NAMALWA (cell line): ENCODE data around the gene WDR91.

ENCODE experiments used
- DNase-seq: peaks from one replicate; pipeline ENCODE4 v3.0.0-alpha.2; 2015; ENCODE audit warnings: low spot score

Gene WDR91

GRCh38 chr7:135160098-135160857, 51.0 kb downstream of the WDR91 start:
- DNase-seq = peak; percentile 51

DNA sequence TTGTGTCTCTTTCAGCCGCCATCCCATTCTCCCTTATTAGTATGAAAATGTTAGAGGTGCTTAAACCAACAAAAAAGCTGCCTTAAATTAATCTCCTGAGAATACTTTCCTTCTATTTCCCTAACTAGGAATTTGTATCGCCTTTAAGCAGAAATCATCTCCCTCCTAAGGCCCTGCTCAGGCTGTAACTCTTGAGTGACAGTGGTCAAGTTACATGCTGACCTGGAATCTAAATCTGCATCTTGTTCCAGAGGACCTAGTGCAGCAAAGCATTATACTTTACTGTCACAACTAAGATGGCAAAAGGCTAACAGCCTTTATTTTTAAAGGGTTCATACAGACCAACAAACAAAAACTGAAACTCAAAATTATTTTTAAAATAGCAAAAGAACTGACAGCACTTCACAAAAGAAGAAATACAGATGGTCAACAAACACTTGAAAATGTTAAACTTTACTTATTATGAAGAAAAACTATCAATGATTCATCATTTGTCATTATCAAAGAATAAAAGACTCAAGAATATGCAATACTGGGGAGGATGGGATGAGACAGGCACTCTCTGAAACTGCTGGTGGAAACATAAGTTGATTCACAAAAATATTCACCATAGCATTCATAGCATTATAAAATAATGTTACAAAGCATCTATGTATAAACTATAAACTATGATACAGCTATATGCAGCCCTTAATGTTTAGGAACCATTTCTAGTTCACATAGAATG, 51.8 kb downstream of the WDR91 start:
- DNase-seq = no peak

DNA sequence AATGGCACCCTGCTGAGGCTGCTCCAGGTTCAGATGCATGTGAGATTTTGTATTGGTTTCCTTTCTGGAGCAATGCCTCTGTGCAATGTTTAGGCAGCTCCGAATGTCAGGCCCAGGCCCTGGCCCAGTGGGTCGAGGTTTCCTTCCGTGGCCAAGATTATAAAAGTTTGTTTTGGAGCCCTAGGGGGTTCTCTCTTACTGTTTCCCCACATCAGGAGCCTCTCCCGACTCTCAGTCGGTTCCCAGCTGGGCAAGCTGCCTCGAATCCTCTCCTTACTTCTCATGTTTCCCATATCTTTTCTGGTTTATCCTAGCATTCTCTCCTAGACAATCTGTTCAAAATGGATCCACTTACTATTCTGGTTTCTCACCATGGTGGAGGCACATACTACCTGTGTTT, 52.5 kb downstream of the WDR91 start:
- no peak for DNase-seq

DNA sequence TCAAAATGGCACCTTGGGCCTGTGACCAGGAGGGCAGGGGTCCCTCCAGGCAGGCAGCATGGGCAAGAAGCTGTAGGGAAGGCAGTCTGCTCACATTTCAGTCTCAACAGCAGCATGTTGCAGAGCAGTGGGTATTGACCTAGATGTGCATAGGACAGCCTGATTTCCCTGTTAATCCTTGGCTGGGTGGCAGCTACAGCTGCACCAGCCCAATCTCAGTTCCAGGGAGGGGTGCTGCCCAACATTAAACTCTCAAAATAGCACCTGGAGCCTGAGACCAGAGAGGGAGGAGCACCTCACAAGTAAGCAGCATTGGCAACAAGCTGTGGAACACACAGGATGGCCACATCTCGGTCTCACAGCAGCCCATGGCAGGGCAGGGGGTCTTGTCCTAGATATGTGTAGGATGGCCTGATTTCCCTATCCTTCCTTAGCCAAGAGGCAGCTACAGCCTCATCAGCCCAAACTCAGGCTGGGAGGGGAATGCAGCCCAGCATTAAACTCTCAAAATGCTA, 53.1 kb downstream of the WDR91 start:
- DNase-seq = no peak

GRCh38 chr7:135156290-135156689, 55.0 kb downstream of the WDR91 start:
- DNase-seq = no peak

- no peak for DNase-seq
Observed at GRCh38 chr7:135154734-135155133, 56.6 kb downstream of the WDR91 start.

DNA sequence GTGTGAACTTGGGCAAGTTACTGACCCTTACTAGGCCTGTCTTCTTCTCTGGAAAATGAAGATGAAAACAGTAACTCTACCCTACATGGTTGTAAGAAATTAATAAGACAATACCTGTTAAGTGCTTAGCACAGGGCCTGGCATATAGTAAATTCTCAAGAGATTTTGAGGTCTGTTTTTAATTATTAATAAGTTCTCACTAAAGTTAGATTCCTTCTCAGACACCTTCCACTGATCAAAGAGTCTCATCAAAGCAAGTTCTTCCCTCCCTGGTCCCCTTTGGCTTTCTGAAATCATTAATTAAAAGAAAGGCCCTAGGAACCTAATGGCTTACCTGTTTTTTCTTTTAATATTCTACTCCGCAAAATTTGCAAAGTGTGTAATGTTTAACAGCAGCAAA, 58.9 kb downstream of the WDR91 start:
- no peak for DNase-seq

DNA sequence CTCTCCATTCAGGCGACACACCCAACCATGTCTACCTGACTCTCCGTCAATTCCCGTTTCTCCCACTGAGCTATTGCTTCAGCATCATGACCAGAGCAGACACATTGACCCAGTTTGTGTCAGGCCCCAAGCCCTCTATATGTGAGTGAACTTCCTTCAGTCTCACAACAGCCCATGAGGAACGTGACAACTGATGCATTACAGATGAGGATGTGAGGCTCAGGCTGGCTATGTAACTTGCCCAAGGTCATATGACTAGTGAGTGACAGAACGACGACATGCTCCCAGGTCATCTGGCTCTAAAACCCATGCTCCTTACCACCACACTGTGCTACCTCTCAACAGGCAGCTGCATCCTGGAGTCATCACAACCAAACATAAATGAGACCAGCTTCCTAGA, 59.8 kb downstream of the WDR91 start:
- DNase-seq = peak; percentile 40

DNA sequence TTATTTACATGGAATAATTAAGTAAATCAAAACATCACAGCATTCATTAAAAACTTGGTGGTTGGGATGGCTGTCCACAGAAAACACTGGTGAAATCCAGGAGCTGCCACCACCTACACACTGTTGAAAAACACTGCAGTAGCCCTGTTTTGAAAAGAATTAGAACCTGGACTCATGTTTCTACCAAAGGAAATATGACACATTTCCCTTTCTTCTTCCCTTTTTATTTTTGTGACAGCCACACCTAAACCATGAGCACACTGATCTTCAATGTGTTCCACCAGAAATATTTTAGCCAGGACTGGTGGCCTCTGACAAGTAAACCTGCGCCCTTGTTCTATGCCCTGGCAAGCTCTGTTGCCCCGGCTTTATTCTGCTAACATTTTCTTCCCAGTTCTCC, 60.2 kb downstream of the WDR91 start:
- DNase-seq = no peak

GRCh38 chr7:135150072-135150782, 61.1 kb downstream of the WDR91 start:
- no peak for DNase-seq

DNA sequence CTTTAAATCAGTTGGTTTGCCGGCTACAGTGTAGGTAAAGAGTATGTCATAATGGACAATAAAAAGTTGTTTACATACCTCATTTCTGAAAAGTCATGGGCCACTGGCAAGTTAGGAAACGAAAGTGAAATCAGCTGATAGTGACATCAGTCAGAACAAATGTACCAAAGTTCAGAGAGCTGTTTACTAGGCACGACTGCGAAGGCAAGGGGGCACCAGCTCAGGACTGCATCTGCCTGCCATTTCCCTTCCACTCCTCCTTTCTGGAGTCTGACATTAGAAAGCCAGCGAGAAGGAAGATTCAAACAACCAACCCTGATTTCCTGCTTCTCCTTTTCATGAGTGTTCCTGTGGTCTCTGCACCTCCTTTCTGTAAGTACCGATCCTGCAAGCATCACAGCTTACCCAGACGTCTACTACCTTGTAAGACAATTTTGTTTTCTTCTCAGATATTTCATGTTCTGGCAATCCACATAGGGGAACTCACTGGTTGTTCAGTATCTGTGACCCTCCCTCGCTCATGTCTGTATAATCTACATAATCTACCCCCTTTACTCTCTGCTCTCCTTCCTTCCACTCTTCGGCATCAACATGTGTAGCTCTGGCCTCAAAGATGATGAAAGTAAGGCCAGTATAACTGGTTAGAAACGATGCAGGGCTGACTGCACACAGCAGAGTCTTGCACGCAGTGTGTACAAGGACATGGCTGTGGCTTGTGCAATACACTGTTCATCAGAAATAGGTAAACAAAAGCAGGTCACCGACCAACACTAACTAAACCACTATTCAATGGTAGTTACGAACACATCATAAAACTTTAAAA, 63.2 kb downstream of the WDR91 start, which contains the start of gene TMEM140:
TSS of gene TMEM140 (plus strand) at position 174 of the 823 bp plus-strand sequence. CDS start 16,370 bp downstream, outside the sequence.
- peak; percentile 92 for DNase-seq

DNA sequence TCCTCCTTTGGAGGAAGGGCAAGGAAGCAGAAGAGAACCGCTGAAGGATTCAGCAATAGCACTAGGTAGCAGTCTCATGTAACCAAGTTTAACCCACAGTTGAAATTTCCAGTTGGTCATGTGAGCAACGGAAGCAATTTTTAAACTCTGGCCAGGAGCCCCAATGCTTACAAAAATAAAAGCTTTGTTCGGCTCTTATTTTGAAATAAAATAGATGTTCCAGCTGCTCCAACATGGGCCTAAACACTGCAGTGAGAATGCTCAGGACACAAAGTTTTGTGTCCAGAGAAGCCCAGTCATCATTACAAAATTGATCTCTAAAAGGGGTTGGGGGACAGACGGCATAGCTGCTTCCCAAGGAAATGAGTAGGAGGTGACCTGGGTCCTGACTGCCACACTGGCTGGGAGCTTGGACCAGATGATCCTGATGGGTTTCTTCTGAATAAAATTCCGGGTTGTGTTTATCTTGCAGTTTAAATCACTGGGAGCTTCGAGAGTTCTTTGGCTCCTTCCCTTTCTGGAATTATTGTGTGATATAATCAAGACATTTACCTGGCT, 63.9 kb downstream of the WDR91 start:
- DNase-seq = peak; percentile 44

DNA sequence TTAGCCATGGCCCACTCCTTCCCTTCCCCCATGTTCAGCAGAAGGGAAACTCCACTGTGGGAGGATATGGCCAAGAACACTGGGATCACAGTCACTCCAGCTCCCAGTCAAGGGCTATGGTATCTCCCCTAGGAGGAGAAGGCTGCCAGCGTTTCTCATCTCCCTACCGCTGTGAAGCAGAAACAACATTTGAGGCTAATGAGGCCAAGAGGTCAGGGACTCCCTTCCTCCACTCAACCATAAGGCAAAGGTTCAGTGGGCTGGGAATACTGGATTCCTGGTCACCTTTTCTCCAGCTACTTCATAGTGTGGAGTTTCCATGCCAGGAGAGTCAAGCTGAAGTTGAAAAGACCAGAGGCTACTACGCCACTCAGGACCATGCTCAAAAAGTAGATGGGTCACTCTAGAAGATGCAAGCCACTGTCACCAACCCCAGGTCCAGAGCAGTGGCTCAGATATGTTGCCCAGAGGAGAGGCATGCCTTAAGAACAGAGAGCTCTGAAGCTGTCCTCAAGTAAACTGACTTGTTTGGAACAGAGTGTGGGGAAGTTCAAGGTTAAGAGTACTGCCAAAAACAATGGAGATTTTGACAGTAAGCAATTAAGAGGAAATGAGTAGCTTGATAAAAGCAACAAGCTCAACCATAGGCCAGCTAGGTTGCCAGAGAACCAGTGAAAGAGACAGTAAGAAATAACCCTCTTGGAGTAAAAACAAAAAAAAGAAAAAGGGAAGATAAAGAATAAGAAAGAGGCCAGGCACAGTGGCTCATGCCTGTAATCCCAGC, 67.2 kb downstream of the WDR91 start:
- DNase-seq = no peak
